Stimulated activated naive CD8-positive, alpha-beta T cell treated with anti-CD3 and anti-CD28 coated beads, Interleukin-15, Interleukin-2, amounts not matched to agents 100 U/mL and 50 U/mL, for 24 hours (primary cell): ENCODE results near the gene HELLS.
"Not testable (repeated sequence)": the region's sequence is repeated elsewhere in the genome, so short reads cannot be mapped to it uniquely, and the experiment has no call there.

Experiments used
- ATAC-seq: fragments of 150-1000 bp; cut with Tn5 transposase; one replicate; pipeline ENCODE4 v1.10.0; 2021
- DNase-seq: peaks from one replicate; pipeline ENCODE4 v3.0.0; 2021

HELLS gene

GRCh38 chr10:94608559-94608958 is 63.0 kb downstream of the HELLS start:
- DNase-seq (no peak), ATAC-seq (no peak)

- DNase-seq (no peak), ATAC-seq (no peak)
These were observed 69.0 kb downstream of the HELLS start for GRCh38 chr10:94614558-94614957.

GRCh38 chr10:94617389-94617944 is 71.9 kb downstream of the HELLS start:
- DNase-seq (no peak), ATAC-seq (no peak)

- DNase-seq (no peak), ATAC-seq (no peak)
These were observed 77.1 kb downstream of the HELLS start for GRCh38 chr10:94622666-94623205.

GRCh38 chr10:94623572-94623971 is 78.0 kb downstream of the HELLS start:
- ATAC-seq (no peak), DNase-seq (no peak)

- no peak for ATAC-seq
- DNase-seq: no peak
These were observed 80.9 kb downstream of the HELLS start for GRCh38 chr10:94626476-94626875.

- ATAC-seq: no peak
- no peak for DNase-seq
These were observed 81.9 kb downstream of the HELLS start for GRCh38 chr10:94627511-94627910.

- ATAC-seq: no peak
- DNase-seq: no peak
These were observed 84.6 kb downstream of the HELLS start for GRCh38 chr10:94630017-94630688.

GRCh38 chr10:94631077-94631875 is 85.7 kb downstream of the HELLS start:
- no peak for DNase-seq
- no peak for ATAC-seq

GRCh38 chr10:94632954-94633353 is 87.4 kb downstream of the HELLS start:
- no peak for ATAC-seq
- DNase-seq: no peak

GRCh38 chr10:94638097-94638496 is 92.5 kb downstream of the HELLS start:
- not testable (repeated sequence) for DNase-seq, ATAC-seq

- DNase-seq: no peak
- ATAC-seq: no peak
These were observed 94.3 kb downstream of the HELLS start for GRCh38 chr10:94639902-94640301.

- DNase-seq (no peak), ATAC-seq (no peak)
These were observed 95.0 kb downstream of the HELLS start for GRCh38 chr10:94640562-94640961.

GRCh38 chr10:94641480-94641879 is 95.9 kb downstream of the HELLS start:
- no peak for ATAC-seq
- DNase-seq: no peak

- DNase-seq (no peak), ATAC-seq (no peak)
These were observed 98.8 kb downstream of the HELLS start for GRCh38 chr10:94644352-94644751.

- no peak for ATAC-seq
These were observed 99.7 kb downstream of the HELLS start for GRCh38 chr10:94645285-94645684.

More at GRCh38 chr10:94645285-94645684, 99.7 kb downstream of the HELLS start:
- no peak for DNase-seq
